RWPE1 (cell line): ENCODE data around the gene GET3.
"Not testable (repeated sequence)": the region's sequence is repeated elsewhere in the genome, so short reads cannot be mapped to it uniquely, and the experiment has no call there.

Source experiments
- CTCF ChIA-PET: fragments of 350-600 bp; sonication (Branson Sonifier 250); formaldehyde crosslinking; extraction: SDS; loops from one replicate; lab custom pipeline; 2021; lab: Yijun Ruan, JAX
- POLR2A ChIA-PET: fragments of 400-600 bp; formaldehyde crosslinking; extraction: SDS; loops from one replicate; lab custom pipeline; 2020; ENCODE audit warnings: antibody characterized with exemption; ENCODE audit not compliant: low non-redundant PET; lab: Yijun Ruan, JAX
- DNase-seq: peaks from one replicate; pipeline ENCODE4 v3.0.0; 2012; ENCODE audit warnings: low spot score
- H3K27ac ChIP-seq: fragments of 450-650 bp; 2 replicates; pipeline ENCODE4 v1.5.1; 2017
- CTCF ChIP-seq: fragments of 450-650 bp; conservative IDR thresholded peaks from 2 replicates; pipeline ENCODE4 v1.5.1; 2017; ENCODE audit warnings: low read depth, mild to moderate bottlenecking

GET3 gene

GRCh38 chr19:12721656-12722565, 15.4 kb upstream of the GET3 start:
- POLR2A ChIA-PET, result interaction anchor here (0.7 kb wide), 1 partner anchor 1627 kb away, joined by 7 read pairs; no protein-coding TSS in a partner anchor
- H3K27ac ChIP-seq, result peak overlapping the region; percentile 91
- TF ChIP-seq CTCF, result no peak
- CTCF ChIA-PET, result interaction anchor here (0.6 to 1.4 kb wide), 3 partner anchors 8 to 32 kb away, joined by 3 to 4 read pairs (median 3); no protein-coding TSS in a partner anchor
- peak; percentile 67 for DNase-seq

GRCh38 chr19:12722566-12723380, 14.5 kb upstream of the GET3 start:
- H3K27ac ChIP-seq, result peak overlapping the region; percentile 91
- no peak for TF ChIP-seq CTCF
- ChIA-PET CTCF (interaction anchor here (0.6 kb wide), 2 partner anchors 11 to 35 kb away, joined by 3 read pairs; no protein-coding TSS in a partner anchor), POLR2A (interaction anchor here (1.5 kb wide), 1 partner anchor 11 kb away, joined by 8 read pairs; the partner anchor contains the start of gene TRIR)
- peak; percentile 97 for DNase-seq

GRCh38 chr19:12723381-12723640, 14.0 kb upstream of the GET3 start:
- ChIA-PET POLR2A (interaction anchor here (1.5 kb wide), 1 partner anchor 11 kb away, joined by 8 read pairs; the partner anchor contains the start of gene TRIR), CTCF (interaction anchor here (0.6 kb wide), 2 partner anchors 11 to 35 kb away, joined by 3 read pairs; no protein-coding TSS in a partner anchor)
- TF ChIP-seq CTCF, result no peak
- DNase-seq, result no peak
- H3K27ac ChIP-seq, result peak overlapping the region; percentile 91

- peak; percentile 70 for DNase-seq
- CTCF ChIA-PET, result interaction anchor here (0.6 kb wide), 1 partner anchor 34 kb away, joined by 3 read pairs; no protein-coding TSS in a partner anchor
Observed at GRCh38 chr19:12723641-12724426, 13.5 kb upstream of the GET3 start, which contains the start of gene TNPO2. Gene TNPO2 (minus strand): TSS chr19:12723932. CDS start chr19:12720977, 2,955 bp downstream.

GRCh38 chr19:12725612-12726011, 11.7 kb upstream of the GET3 start:
- not testable (repeated sequence) for DNase-seq
- H3K27ac ChIP-seq, result peak overlapping the region; percentile 29
- POLR2A ChIA-PET, result interaction anchor here (0.7 kb wide), 2 partner anchors 26 to 296 kb away, joined by 5 to 6 read pairs; no protein-coding TSS in a partner anchor
- CTCF ChIA-PET, result interaction anchor here (0.9 kb wide), 1 partner anchor 8 kb away, joined by 3 read pairs; no protein-coding TSS in a partner anchor

More at GRCh38 chr19:12723641-12724426, 13.5 kb upstream of the GET3 start, which contains the start of gene TNPO2:
- TF ChIP-seq CTCF, result no peak
- H3K27ac ChIP-seq, result peak within 1 kb of the TSS; percentile 91
- POLR2A ChIA-PET, result interaction anchor here (1.5 kb wide), 1 partner anchor 10 kb away, joined by 8 read pairs; the partner anchor contains the start of gene TRIR

- H3K27ac ChIP-seq, result peak overlapping the region; percentile 57
- ChIA-PET POLR2A (interaction anchor here (0.7 kb wide), 1 partner anchor 13 kb away, joined by 3 read pairs; no protein-coding TSS in a partner anchor), CTCF (no interaction called here)
- DNase-seq, result no peak
- no peak for TF ChIP-seq CTCF
Observed at GRCh38 chr19:12726988-12727316, 10.3 kb upstream of the GET3 start.
